WTC11 (cell line): ENCODE results near the gene GJA5.

Source experiments
- AR ChIP-seq: fragments of 250-450 bp; sonication (Bioruptor Pico); IDR thresholded peaks from 2 replicates; pipeline ENCODE4 v1.9.0; 2021; ENCODE audit warnings: mild to moderate bottlenecking
- CTCF ChIP-seq: fragments of 200-600 bp; IDR thresholded peaks from 2 replicates; pipeline ENCODE4 v1.8.0; 2022; ENCODE audit warnings: antibody characterized with exemption
- E2F4 ChIP-seq: sonication (generic); formaldehyde crosslinking; IDR thresholded peaks from 2 replicates; pipeline ENCODE4 v1.8.1; 2022; ENCODE audit warnings: low read depth, mild to moderate bottlenecking, moderate library complexity, missing genetic modification reagents, borderline replicate concordance
- MYBL2 ChIP-seq: sonication (generic); formaldehyde crosslinking; IDR thresholded peaks from 2 replicates; pipeline ENCODE4 v1.8.1; 2023; ENCODE audit warnings: mild to moderate bottlenecking, moderate library complexity, missing genetic modification reagents
- SP1 ChIP-seq: sonication (generic); formaldehyde crosslinking; conservative IDR thresholded peaks from 2 replicates; pipeline ENCODE4 v1.8.1; 2022; ENCODE audit warnings: missing genetic modification reagents
- TP53 ChIP-seq: sonication (generic); formaldehyde crosslinking; IDR thresholded peaks from 2 replicates; pipeline ENCODE4 v1.8.1; 2023; ENCODE audit warnings: mild to moderate bottlenecking, missing genetic modification reagents
- ZBTB43 ChIP-seq: sonication (generic); formaldehyde crosslinking; IDR thresholded peaks from 2 replicates; pipeline ENCODE4 v1.8.1; 2023; ENCODE audit warnings: mild to moderate bottlenecking, missing genetic modification reagents

- no peak for TF ChIP-seq CTCF
- TF ChIP-seq AR = no peak
- TF ChIP-seq MYBL2 (CRISPR knock-in tag) = no peak
- no peak for TF ChIP-seq ZBTB43
- no peak for TF ChIP-seq E2F4 (CRISPR knock-in tag)
- no peak for TF ChIP-seq TP53 (CRISPR knock-in tag)
- no peak for TF ChIP-seq SP1 (CRISPR knock-in tag)
Observed at GRCh38 chr1:147749792-147750191, 10.6 kb downstream of the GJA5 start.
